Breast epithelium (tissue), 3 donors: ENCODE results near the gene NSUN5.

Source experiments
- CTCF ChIP-seq, 3 donors: fragments of 450-650 bp; IDR thresholded peaks; one replicate each; pipeline ENCODE4 v1.5.1; 2016 to 2017; ENCODE audit warnings: antibody characterized with exemption in 3 of 3, mild to moderate bottlenecking in 3 of 3, moderate library complexity in 3 of 3
- POLR2A ChIP-seq: fragments of 450-650 bp; IDR thresholded peaks from one replicate; pipeline ENCODE4 v1.6.1; 2016; ENCODE audit warnings: antibody characterized with exemption, mild to moderate bottlenecking, moderate library complexity

GRCh38 chr7:73316521-73316920 lies 7.9 kb upstream of the NSUN5 start:
- TF ChIP-seq CTCF (IDR thresholded peaks at IDR 0.05) (no peak), POLR2A (no peak)
